ENCODE results near the gene BCL3. TPM values are rescaled to one million over a fixed set of nuclear protein-coding genes. Genes with fewer than 3 reads are reported as not detected.
"Not testable (repeated sequence)": the region's sequence is repeated elsewhere in the genome, so short reads cannot be mapped to it uniquely, and the experiment has no call there.

BCL3 gene
- total and polyA plus RNA-seq, 10 of the 15 experiments (the other 5 are each of a cell fraction or from before 2014, with no cell fraction given) = 0.55 to 22.7 (median 3.6) TPM

DNA sequence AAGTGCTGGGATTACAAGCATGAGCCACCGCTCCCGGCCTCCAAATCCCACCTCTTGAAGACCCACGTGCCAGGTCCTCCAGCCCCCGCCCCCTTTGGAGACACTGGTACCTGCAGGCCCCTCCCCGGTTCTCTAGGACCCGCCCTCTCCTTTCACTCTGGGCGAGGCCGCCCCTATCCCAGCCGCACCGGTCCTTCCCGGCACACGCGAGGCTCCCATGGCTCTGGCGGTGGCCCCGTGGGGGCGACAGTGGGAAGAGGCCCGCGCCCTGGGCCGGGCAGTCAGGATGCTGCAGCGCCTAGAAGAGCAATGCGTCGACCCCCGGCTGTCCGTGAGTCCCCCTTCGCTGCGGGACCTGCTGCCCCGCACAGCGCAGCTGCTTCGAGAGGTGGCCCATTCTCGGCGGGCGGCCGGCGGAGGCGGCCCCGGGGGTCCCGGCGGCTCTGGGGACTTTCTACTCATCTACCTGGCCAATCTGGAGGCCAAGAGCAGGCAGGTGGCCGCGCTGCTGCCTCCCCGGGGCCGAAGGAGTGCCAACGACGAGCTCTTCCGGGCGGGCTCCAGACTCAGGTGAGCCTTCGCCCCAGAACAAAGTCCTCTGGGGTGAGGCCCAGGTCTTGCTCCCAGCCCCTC lies 29.3 kb downstream of the BCL3 start, which contains the start of gene CBLC (continued):
- TF ChIP-seq, protein P1, sequence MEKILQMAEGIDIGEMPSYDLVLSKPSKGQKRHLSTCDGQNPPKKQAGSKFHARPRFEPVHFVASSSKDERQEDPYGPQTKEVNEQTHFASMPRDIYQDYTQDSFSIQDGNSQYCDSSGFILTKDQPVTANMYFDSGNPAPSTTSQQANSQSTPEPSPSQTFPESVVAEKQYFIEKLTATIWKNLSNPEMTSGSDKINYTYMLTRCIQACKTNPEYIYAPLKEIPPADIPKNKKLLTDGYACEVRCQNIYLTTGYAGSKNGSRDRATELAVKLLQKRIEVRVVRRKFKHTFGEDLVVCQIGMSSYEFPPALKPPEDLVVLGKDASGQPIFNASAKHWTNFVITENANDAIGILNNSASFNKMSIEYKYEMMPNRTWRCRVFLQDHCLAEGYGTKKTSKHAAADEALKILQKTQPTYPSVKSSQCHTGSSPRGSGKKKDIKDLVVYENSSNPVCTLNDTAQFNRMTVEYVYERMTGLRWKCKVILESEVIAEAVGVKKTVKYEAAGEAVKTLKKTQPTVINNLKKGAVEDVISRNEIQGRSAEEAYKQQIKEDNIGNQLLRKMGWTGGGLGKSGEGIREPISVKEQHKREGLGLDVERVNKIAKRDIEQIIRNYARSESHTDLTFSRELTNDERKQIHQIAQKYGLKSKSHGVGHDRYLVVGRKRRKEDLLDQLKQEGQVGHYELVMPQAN (conservative IDR thresholded peaks at IDR 0.05) = no peak
- TF ChIP-seq, protein P2, sequence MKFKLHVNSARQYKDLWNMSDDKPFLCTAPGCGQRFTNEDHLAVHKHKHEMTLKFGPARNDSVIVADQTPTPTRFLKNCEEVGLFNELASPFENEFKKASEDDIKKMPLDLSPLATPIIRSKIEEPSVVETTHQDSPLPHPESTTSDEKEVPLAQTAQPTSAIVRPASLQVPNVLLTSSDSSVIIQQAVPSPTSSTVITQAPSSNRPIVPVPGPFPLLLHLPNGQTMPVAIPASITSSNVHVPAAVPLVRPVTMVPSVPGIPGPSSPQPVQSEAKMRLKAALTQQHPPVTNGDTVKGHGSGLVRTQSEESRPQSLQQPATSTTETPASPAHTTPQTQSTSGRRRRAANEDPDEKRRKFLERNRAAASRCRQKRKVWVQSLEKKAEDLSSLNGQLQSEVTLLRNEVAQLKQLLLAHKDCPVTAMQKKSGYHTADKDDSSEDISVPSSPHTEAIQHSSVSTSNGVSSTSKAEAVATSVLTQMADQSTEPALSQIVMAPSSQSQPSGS (IDR thresholded peaks at IDR 0.05; ENCODE audit: low read length) = no peak

DNA sequence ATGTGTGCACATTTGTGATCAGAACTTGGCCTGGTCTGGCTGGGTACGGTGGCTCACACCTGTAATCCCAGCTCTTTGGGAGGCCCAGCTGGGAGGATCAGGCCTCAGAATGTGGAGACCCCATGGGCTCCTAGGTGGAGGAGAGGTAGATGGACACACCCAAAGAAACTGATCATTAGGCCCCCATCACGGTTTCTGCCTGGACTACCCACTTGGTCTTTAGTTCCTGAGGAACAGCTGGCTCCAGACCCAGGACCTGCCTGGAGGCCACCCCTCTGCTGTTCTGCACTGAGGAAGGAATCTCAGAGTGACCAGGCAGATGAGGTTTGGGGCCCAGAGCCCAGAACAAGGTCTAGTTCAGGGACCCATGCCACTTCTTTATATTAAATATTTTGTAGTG lies 30.6 kb downstream of the BCL3 start:
- Histone ChIP-seq H3K9ac (ENCODE audit: control insufficient read depth, insufficient read depth, low read length) (no peak overlapping the region), H3K36me3 (ENCODE audit: control insufficient read depth in 2 of 2, insufficient read depth in 2 of 2, low read length in 1 of 2) (no peaks in the 10 kb centered on the region), H3K79me2 (ENCODE audit: control insufficient read depth, insufficient read depth, low read length) (no peaks in the 10 kb centered on the region), H3K4me2 (ENCODE audit: control insufficient read depth, insufficient read depth) (no peak overlapping the region), H3K4me1 (ENCODE audit: control insufficient read depth, insufficient read depth, low read length) (no peaks in the 10 kb centered on the region), H3K4me3 (no peak overlapping the region), H2AFZ (ENCODE audit: control insufficient read depth, low read depth, low read length) (no peak overlapping the region), H4K20me1 (ENCODE audit: control insufficient read depth, insufficient read depth) (no peaks in the 10 kb centered on the region; the same call in 1 of the 2 replicates), H3K27me3 (replicated peaks in 1 of 2; ENCODE audit: control insufficient read depth in 2 of 2, insufficient read depth in 2 of 2, low read length in 1 of 2) (no peaks in the 10 kb centered on the region), H3K9me3 (replicated peaks; ENCODE audit: control insufficient read depth, insufficient read depth, low read length) (no peaks in the 10 kb centered on the region), H3K27ac (ENCODE audit: control insufficient read depth, insufficient read depth) (no peak overlapping the region)
- WGBS (ENCODE audit: insufficient coverage, insufficient replicate concordance, low lambda C conversion rate, missing lambda C conversion rate) = 21% methylated on average over 2 of the region's 2 CpGs
- no TSS peak for BruUV-seq (replicated peaks)
- DNase-seq (ENCODE audit: low read depth, low spot score) (no peak), FAIRE-seq (no peak), ATAC-seq (no peak)
- TF ChIP-seq POLR2AphosphoS5 (IDR thresholded peaks at IDR 0.05; ENCODE audit: low read length) = no peak
- intact Hi-C loops (cut with micrococcal nuclease; ENCODE audit: unreplicated experiment) (loop anchor here (10.0 kb wide), 1 partner anchor 124 kb away; no protein-coding TSS in a partner anchor), in situ Hi-C loops (cut with MboI) (no loop called here)
- ChIA-PET POLR2A (interaction anchor here (0.6 to 0.7 kb wide), 3 partner anchors 36 to 89 kb away, joined by 3 to 7 read pairs (median 3); no protein-coding TSS in a partner anchor), SMC1A (ENCODE audit: uncharacterized antibody, unreplicated experiment) (no interaction called here), RAD21 (ENCODE audit: unreplicated experiment) (no interaction called here), CTCF (interaction anchor here (0.6 to 1.6 kb wide), 3 partner anchors 55 to 57 kb away, joined by 3 to 6 read pairs (median 5); no protein-coding TSS in a partner anchor)

DNA sequence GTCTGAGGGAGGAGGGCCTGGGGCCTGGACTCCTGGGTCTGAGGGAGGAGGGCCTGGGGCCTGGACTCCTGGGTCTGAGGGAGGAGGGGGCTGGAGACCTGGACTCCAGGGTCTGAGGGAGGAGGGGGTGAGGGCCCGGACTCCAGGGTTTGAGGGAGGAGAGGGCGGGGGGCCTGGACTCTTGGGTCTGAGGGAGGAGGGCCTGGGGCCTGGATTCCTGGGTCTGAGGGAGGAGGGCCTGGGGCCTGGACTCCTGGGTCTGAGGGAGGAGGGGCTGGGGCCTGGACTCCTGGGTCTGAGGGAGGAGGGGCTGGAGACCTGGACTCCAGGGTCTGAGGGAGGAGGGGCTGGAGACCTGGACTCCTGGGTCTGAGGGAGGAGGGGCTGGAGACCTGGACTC lies 33.2 kb downstream of the BCL3 start:
- H3K36me3 ChIP-seq (ENCODE audit: control insufficient read depth in 2 of 2, insufficient read depth in 2 of 2, low read length in 1 of 2); FAIRE-seq; ATAC-seq; intact Hi-C loops (cut with micrococcal nuclease; ENCODE audit: unreplicated experiment); H3K4me2 ChIP-seq (ENCODE audit: control insufficient read depth, insufficient read depth); H3K4me1 ChIP-seq (ENCODE audit: control insufficient read depth, insufficient read depth, low read length); POLR2A ChIA-PET; H3K27me3 ChIP-seq (replicated peaks in 1 of 2; ENCODE audit: control insufficient read depth in 2 of 2, insufficient read depth in 2 of 2, low read length in 1 of 2); BruUV-seq (replicated peaks); H3K4me3 ChIP-seq; H4K20me1 ChIP-seq (ENCODE audit: control insufficient read depth, insufficient read depth); H2AFZ ChIP-seq (ENCODE audit: control insufficient read depth, low read depth, low read length); DNase-seq (ENCODE audit: low read depth, low spot score); in situ Hi-C loops (cut with MboI); H3K79me2 ChIP-seq (ENCODE audit: control insufficient read depth, insufficient read depth, low read length); H3K27ac ChIP-seq (ENCODE audit: control insufficient read depth, insufficient read depth); H3K9ac ChIP-seq (ENCODE audit: control insufficient read depth, insufficient read depth, low read length); H3K9me3 ChIP-seq (replicated peaks; ENCODE audit: control insufficient read depth, insufficient read depth, low read length): not testable (repeated sequence)
- no CpG with 5 or more reads among the region's 2 CpGs for WGBS (ENCODE audit: insufficient coverage, insufficient replicate concordance, low lambda C conversion rate, missing lambda C conversion rate)
- ChIA-PET SMC1A (ENCODE audit: uncharacterized antibody, unreplicated experiment) (interaction anchor here (3.5 to 3.6 kb wide), 2 partner anchors 11 to 58 kb away, joined by 16 to 23 read pairs; no protein-coding TSS in a partner anchor), RAD21 (ENCODE audit: unreplicated experiment) (interaction anchor here (1.1 to 1.7 kb wide), 2 partner anchors 11 to 59 kb away, joined by 5 to 8 read pairs; no protein-coding TSS in a partner anchor), CTCF (interaction anchor here (1.5 to 3.6 kb wide), 3 partner anchors 23 to 92 kb away, joined by 5 to 36 read pairs (median 17); no protein-coding TSS in a partner anchor)
